HEK293 (cell line): ENCODE data around the gene SLC1A3.

ENCODE experiments used
- CTCF ChIA-PET: fragments of 350-600 bp; formaldehyde crosslinking; extraction: SDS; loops from one replicate; lab custom pipeline; 2021; ENCODE audit warnings: antibody characterized with exemption; lab: Yijun Ruan, JAX
- POLR2A ChIA-PET: fragments of 300-600 bp; formaldehyde crosslinking; extraction: SDS; loops from one replicate; lab custom pipeline; 2020; ENCODE audit warnings: antibody characterized with exemption, inconsistent platforms; lab: Yijun Ruan, JAX
- H3K27ac ChIP-seq: fragments of 200-500 bp; sonication (Bioruptor generic); 2 replicates; pipeline ENCODE4 v1.5.1; 2014; ENCODE audit warnings: low read depth, low read length, control low read depth, inconsistent platforms; ENCODE audit errors: extremely low read depth
- H3K36me3 ChIP-seq, 2 experiments: fragments of 200-500 bp in 1 of 2; sonication (Bioruptor generic) in 1 of 2; 1 replicate in 1 of 2; 2 replicates in 1 of 2; pipeline ENCODE4 v1.5.1; 2014 to 2017; ENCODE audit warnings: inconsistent platforms in 2 of 2, low read length in 2 of 2; ENCODE audit not compliant: control insufficient read depth in 2 of 2, insufficient read depth in 1 of 2
- H3K4me1 ChIP-seq: fragments of 200-500 bp; sonication (Bioruptor generic); 2 replicates; pipeline ENCODE4 v1.5.1; 2014; ENCODE audit warnings: mild to moderate bottlenecking, low read length, inconsistent platforms; ENCODE audit not compliant: control insufficient read depth, insufficient read depth
- H3K4me3 ChIP-seq: 2 replicates; pipeline ENCODE4 v1.5.1; 2011; ENCODE audit warnings: low read depth, mild to moderate bottlenecking, control low read depth, low read length, moderate library complexity
- H3K9me3 ChIP-seq: fragments of 200-500 bp; sonication (Bioruptor generic); 2 replicates; pipeline ENCODE4 v1.5.1; 2014; ENCODE audit warnings: low read depth, low read length, inconsistent platforms; ENCODE audit not compliant: control insufficient read depth, insufficient read depth
- ATF2 ChIP-seq: fragments of 450-650 bp; formaldehyde crosslinking; IDR thresholded peaks from 2 replicates; pipeline ENCODE4 v1.5.1; 2016; ENCODE audit warnings: missing biosample characterization, missing genetic modification characterization, low read depth
- GLI2 ChIP-seq: fragments of 450-650 bp; formaldehyde crosslinking; IDR thresholded peaks from 2 replicates; pipeline ENCODE4; 2017; ENCODE audit warnings: missing biosample characterization, missing genetic modification characterization, low read depth, borderline replicate concordance
- HOXA7 ChIP-seq: sonication (generic); formaldehyde crosslinking; IDR thresholded peaks from 2 replicates; pipeline ENCODE4 v1.8.1; 2022; ENCODE audit warnings: missing genetic modification reagents, borderline replicate concordance
- KLF7 ChIP-seq: fragments of 450-650 bp; formaldehyde crosslinking; IDR thresholded peaks from 2 replicates; pipeline ENCODE4 v1.5.1; 2016; ENCODE audit warnings: missing biosample characterization, missing genetic modification characterization, borderline replicate concordance
- PRDM1 ChIP-seq: fragments of 450-650 bp; formaldehyde crosslinking; IDR thresholded peaks from 2 replicates; pipeline ENCODE4; 2016; ENCODE audit warnings: missing biosample characterization, missing genetic modification characterization
- SP2 ChIP-seq: fragments of 450-650 bp; formaldehyde crosslinking; IDR thresholded peaks from 2 replicates; pipeline ENCODE4 v1.5.1; 2016; ENCODE audit warnings: missing biosample characterization, missing genetic modification characterization
- YY2 ChIP-seq: fragments of 450-650 bp; formaldehyde crosslinking; IDR thresholded peaks from 2 replicates; pipeline ENCODE4 v1.5.1; 2016; ENCODE audit warnings: missing biosample characterization, missing genetic modification characterization
- ZBTB44 ChIP-seq: fragments of 450-650 bp; IDR thresholded peaks from 2 replicates; pipeline ENCODE4 v1.5.1; 2018; ENCODE audit warnings: missing biosample characterization, mild to moderate bottlenecking, missing genetic modification characterization
- ZFP3 ChIP-seq: fragments of 450-650 bp; formaldehyde crosslinking; IDR thresholded peaks from 2 replicates; pipeline ENCODE4 v1.5.1; 2016; ENCODE audit warnings: low read depth, missing biosample characterization, missing genetic modification characterization
- ZNF311 ChIP-seq: fragments of 450-650 bp; formaldehyde crosslinking; IDR thresholded peaks from 2 replicates; pipeline ENCODE4 v1.5.1; 2017; ENCODE audit warnings: missing biosample characterization, missing genetic modification characterization, borderline replicate concordance
- ZNF354C ChIP-seq: fragments of 450-650 bp; formaldehyde crosslinking; IDR thresholded peaks from 2 replicates; pipeline ENCODE4 v1.5.1; 2016; ENCODE audit warnings: missing biosample characterization, missing genetic modification characterization, low read depth, borderline replicate concordance
- ZNF416 ChIP-seq: fragments of 450-650 bp; formaldehyde crosslinking; IDR thresholded peaks from 2 replicates; pipeline ENCODE4 v1.5.1; 2016; ENCODE audit warnings: missing biosample characterization, missing genetic modification characterization
- ZNF48 ChIP-seq: fragments of 450-650 bp; formaldehyde crosslinking; IDR thresholded peaks from 2 replicates; pipeline ENCODE4 v1.5.1; 2016; ENCODE audit warnings: missing biosample characterization, missing genetic modification characterization
- ZNF544 ChIP-seq: fragments of 450-650 bp; formaldehyde crosslinking; IDR thresholded peaks from 2 replicates; pipeline ENCODE4 v1.5.0; 2017; ENCODE audit warnings: missing biosample characterization, missing genetic modification characterization
- ZNF610 ChIP-seq: fragments of 450-650 bp; formaldehyde crosslinking; IDR thresholded peaks from 2 replicates; pipeline ENCODE4 v1.5.1; 2016; ENCODE audit warnings: missing biosample characterization, missing genetic modification characterization, borderline replicate concordance
- ZNF785 ChIP-seq: fragments of 450-650 bp; formaldehyde crosslinking; IDR thresholded peaks from 2 replicates; pipeline ENCODE4 v1.5.1; 2016; ENCODE audit warnings: missing biosample characterization, missing genetic modification characterization
- ZSCAN23 ChIP-seq: fragments of 450-650 bp; formaldehyde crosslinking; IDR thresholded peaks from 2 replicates; pipeline ENCODE4 v1.5.1; 2016; ENCODE audit warnings: missing biosample characterization, missing genetic modification characterization
- TF ChIP-seq, protein P1 (sequence below): fragments of 450-650 bp; formaldehyde crosslinking; IDR thresholded peaks from 2 replicates; pipeline ENCODE4 v1.5.1; 2016; ENCODE audit warnings: missing biosample characterization, missing genetic modification characterization
- TF ChIP-seq, protein P2 (sequence below): fragments of 450-650 bp; formaldehyde crosslinking; IDR thresholded peaks from 2 replicates; pipeline ENCODE4 v1.5.1; 2016; ENCODE audit warnings: missing biosample characterization, missing genetic modification characterization

Gene SLC1A3

GRCh38 chr5:36658038-36658756, 51.8 kb downstream of the SLC1A3 start (continued):
- no peak for TF ChIP-seq ATF2 (tag by site-specific recombination)
- TF ChIP-seq ZNF354C: no peak
- TF ChIP-seq YY2 (tag by site-specific recombination): no peak
- TF ChIP-seq ZNF48 (tag by site-specific recombination): no peak
- no peak for TF ChIP-seq ZBTB44 (tag by site-specific recombination)
- TF ChIP-seq, all 188 proteins: peak for 0

GRCh38 chr5:36659411-36659810, 53.0 kb downstream of the SLC1A3 start:
- POLR2A ChIA-PET: no interaction called here
- H3K4me3 ChIP-seq: no peak overlapping the region
- H3K9me3 ChIP-seq: no peaks in the 10 kb centered on the region
- CTCF ChIA-PET: no interaction called here
- H3K27ac ChIP-seq: no peak overlapping the region
- TF ChIP-seq ZNF610 (tag by site-specific recombination) (no peak), ZNF416 (tag by site-specific recombination) (no peak), ZNF311 (no peak), ZNF544 (tag by site-specific recombination) (no peak), GLI2 (no peak)
- H3K4me1 ChIP-seq: peaks cover 6% of the 10 kb centered on the region
- H3K36me3 ChIP-seq: no peaks in the 10 kb centered on the region; a peak in 1 of 3 replicates

DNA sequence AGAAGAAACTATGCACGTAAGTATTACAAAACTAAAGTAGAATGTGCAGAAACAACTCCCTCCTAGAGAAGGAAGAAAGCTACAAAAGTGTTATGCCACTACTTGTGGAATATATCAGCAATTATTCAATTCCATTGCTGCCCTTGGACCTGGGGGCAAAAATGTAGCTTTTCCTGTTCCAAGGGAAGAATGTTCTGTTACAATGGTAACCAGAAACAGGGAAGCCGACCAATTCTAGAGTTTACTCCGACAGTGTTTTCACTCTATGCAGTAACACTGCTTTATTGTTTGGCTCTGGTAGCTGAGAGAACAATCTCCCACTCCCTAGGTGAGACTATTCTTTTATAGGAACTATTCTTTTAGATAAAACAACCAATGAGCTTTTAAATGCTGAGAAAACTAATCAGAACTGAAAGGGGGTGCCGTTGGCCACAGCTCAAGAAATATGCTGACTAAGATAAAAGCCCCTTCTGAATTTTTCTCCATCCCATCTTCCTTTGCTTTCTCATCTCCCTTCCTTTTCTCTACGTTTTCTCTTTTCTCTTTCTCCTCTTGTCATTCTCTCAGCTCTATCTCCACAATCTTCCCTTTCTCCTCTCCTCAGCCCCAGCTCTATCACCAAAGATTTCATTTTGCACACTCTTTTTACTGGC, 54.1 kb downstream of the SLC1A3 start:
- ChIA-PET POLR2A (no interaction called here), CTCF (interaction anchor here (0.5 to 1.4 kb wide), 4 partner anchors 9 to 589 kb away, joined by 3 to 4 read pairs (median 3); no protein-coding TSS in a partner anchor)
- no peaks in the 10 kb centered on the region; a peak in 1 of 3 replicates for H3K36me3 ChIP-seq
- no peaks in the 10 kb centered on the region; the same call in 1 of the 2 replicates for H3K4me1 ChIP-seq
- no peaks in the 10 kb centered on the region for H3K9me3 ChIP-seq
- no peak overlapping the region for H3K27ac ChIP-seq
- TF ChIP-seq ZNF48 (tag by site-specific recombination) (no peak), KLF7 (tag by site-specific recombination) (no peak), PRDM1 (tag by site-specific recombination) (peak; percentile 53)
- no peak overlapping the region for H3K4me3 ChIP-seq

GRCh38 chr5:36661456-36662220, 55.2 kb downstream of the SLC1A3 start:
- Histone ChIP-seq H3K9me3 (no peaks in the 10 kb centered on the region), H3K27ac (no peak overlapping the region), H3K4me3 (no peak overlapping the region), H3K36me3 (no peaks in the 10 kb centered on the region; a peak in 1 of 3 replicates), H3K4me1 (peaks cover 5% of the 10 kb centered on the region)
- CTCF ChIA-PET: interaction anchor here (1.1 to 1.4 kb wide), 2 partner anchors 29 to 31 kb away, joined by 3 to 4 read pairs; no protein-coding TSS in a partner anchor
- POLR2A ChIA-PET: no interaction called here
- TF ChIP-seq ZNF416 (tag by site-specific recombination) (no peak), SP2 (tag by site-specific recombination) (no peak), ZNF785 (tag by site-specific recombination) (no peak), ZSCAN23 (tag by site-specific recombination) (no peak), ZFP3 (no peak), HOXA7 (CRISPR knock-in tag) (no peak)
- TF ChIP-seq, protein P1, sequence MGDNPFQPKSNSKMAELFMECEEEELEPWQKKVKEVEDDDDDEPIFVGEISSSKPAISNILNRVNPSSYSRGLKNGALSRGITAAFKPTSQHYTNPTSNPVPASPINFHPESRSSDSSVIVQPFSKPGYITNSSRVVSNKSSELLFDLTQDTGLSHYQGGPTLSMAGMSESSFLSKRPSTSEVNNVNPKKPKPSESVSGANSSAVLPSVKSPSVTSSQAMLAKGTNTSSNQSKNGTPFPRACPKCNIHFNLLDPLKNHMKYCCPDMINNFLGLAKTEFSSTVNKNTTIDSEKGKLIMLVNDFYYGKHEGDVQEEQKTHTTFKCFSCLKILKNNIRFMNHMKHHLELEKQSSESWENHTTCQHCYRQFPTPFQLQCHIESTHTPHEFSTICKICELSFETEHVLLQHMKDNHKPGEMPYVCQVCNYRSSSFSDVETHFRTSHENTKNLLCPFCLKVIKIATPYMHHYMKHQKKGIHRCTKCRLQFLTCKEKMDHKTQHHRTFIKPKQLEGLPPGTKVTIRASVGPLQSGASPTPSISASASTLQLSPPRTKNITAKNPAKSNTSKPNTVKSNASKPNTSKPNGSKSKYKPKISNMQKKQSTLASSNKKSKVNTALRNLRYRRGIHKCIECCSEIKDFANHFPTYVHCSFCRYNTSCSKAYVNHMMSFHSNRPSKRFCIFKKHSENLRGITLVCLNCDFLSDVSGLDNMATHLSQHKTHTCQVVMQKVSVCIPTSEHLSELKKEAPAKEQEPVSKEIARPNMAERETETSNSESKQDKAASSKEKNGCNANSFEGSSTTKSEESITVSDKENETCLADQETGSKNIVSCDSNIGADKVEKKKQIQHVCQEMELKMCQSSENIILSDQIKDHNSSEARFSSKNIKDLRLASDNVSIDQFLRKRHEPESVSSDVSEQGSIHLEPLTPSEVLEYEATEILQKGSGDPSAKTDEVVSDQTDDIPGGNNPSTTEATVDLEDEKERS (tag by site-specific recombination): no peak
- TF ChIP-seq, protein P2, sequence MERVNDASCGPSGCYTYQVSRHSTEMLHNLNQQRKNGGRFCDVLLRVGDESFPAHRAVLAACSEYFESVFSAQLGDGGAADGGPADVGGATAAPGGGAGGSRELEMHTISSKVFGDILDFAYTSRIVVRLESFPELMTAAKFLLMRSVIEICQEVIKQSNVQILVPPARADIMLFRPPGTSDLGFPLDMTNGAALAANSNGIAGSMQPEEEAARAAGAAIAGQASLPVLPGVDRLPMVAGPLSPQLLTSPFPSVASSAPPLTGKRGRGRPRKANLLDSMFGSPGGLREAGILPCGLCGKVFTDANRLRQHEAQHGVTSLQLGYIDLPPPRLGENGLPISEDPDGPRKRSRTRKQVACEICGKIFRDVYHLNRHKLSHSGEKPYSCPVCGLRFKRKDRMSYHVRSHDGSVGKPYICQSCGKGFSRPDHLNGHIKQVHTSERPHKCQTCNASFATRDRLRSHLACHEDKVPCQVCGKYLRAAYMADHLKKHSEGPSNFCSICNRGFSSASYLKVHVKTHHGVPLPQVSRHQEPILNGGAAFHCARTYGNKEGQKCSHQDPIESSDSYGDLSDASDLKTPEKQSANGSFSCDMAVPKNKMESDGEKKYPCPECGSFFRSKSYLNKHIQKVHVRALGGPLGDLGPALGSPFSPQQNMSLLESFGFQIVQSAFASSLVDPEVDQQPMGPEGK: no peak
